Panc1 (cell line): ENCODE measurements around the gene MPP7. TPM values are rescaled to one million over a fixed set of nuclear protein-coding genes. Genes with fewer than 3 reads are reported as not detected.

Experiments
- ATAC-seq: fragments of 200-7000 bp; cut with Tn5 transposase; 2 replicates; pipeline ENCODE4 v1.9.1; 2020; ENCODE audit warnings: mild to moderate bottlenecking, moderate library complexity
- BruUV-seq: library from RNA; stranded (reverse); fragments of 400-500 nt; replicated peaks from 2 replicates; lab custom pipeline; 2021; lab: Mats Ljungman, UMichigan
- CTCF ChIA-PET: fragments of 300-600 bp; sonication (Branson Sonifier 250); formaldehyde crosslinking; loops from one replicate; lab custom pipeline; 2022; ENCODE audit warnings: antibody characterized with exemption; lab: Charles Lee
- POLR2A ChIA-PET: fragments of 300-600 bp; sonication (Branson Sonifier 250); formaldehyde crosslinking; loops from one replicate; lab custom pipeline; 2022; ENCODE audit warnings: antibody characterized with exemption; lab: Charles Lee
- DNase-seq: peaks from one replicate; pipeline ENCODE4 v3.0.0-alpha.2; 2010; ENCODE audit warnings: low read depth, low spot score
- H3K27ac ChIP-seq: 2 replicates; pipeline ENCODE4 v1.5.1; 2011; ENCODE audit warnings: mild to moderate bottlenecking, low read length, inconsistent platforms
- H3K27me3 ChIP-seq: fragments of 200-500 bp; sonication (Bioruptor generic); 2 replicates; pipeline ENCODE4 v1.6.0; 2014; ENCODE audit warnings: low read length, inconsistent platforms; ENCODE audit not compliant: control insufficient read depth, insufficient read depth
- H3K36me3 ChIP-seq: fragments of 200-500 bp; sonication (Bioruptor generic); 2 replicates; pipeline ENCODE4 v1.5.1; 2014; ENCODE audit warnings: inconsistent platforms, mild to moderate bottlenecking, low read length, moderate library complexity; ENCODE audit not compliant: control insufficient read depth, insufficient read depth
- H3K4me1 ChIP-seq: 2 replicates; pipeline ENCODE4 v1.5.1; 2011; ENCODE audit warnings: inconsistent platforms, mild to moderate bottlenecking, low read length, moderate library complexity; ENCODE audit not compliant: control insufficient read depth, insufficient read depth
- H3K4me3 ChIP-seq, 2 experiments: 2 replicates each; pipeline ENCODE4 v1.5.1; 2011 to 2012; ENCODE audit warnings: low read depth in 2 of 2, low read length in 2 of 2, mild to moderate bottlenecking in 2 of 2, inconsistent platforms in 1 of 2, moderate library complexity in 1 of 2
- H3K9me3 ChIP-seq: fragments of 200-500 bp; sonication (Bioruptor generic); 2 replicates; pipeline ENCODE4 v1.5.1; 2014; ENCODE audit warnings: low read depth, mild to moderate bottlenecking, inconsistent platforms, low read length, moderate library complexity; ENCODE audit not compliant: control insufficient read depth, insufficient read depth
- CTCF ChIP-seq: fragments of 450-650 bp; IDR thresholded peaks from 2 replicates; pipeline ENCODE4 v1.5.1; 2017; ENCODE audit warnings: mild to moderate bottlenecking
- POLR2AphosphoS5 ChIP-seq: IDR thresholded peaks from 2 replicates; pipeline ENCODE4 v1.6.1; 2012; ENCODE audit warnings: mild to moderate bottlenecking, low read depth, low read length, moderate library complexity
- REST ChIP-seq, 2 experiments: IDR thresholded peaks; 2 replicates each; pipeline ENCODE4 v1.6.1; 2011 to 2012; ENCODE audit warnings: low read depth in 2 of 2, control low read depth in 1 of 2, low read length in 1 of 2, mild to moderate bottlenecking in 1 of 2, moderate library complexity in 1 of 2; ENCODE audit not compliant: insufficient read depth in 1 of 2
- SIN3A ChIP-seq: IDR thresholded peaks from 2 replicates; pipeline ENCODE4 v1.6.1; 2012; ENCODE audit warnings: low read depth, mild to moderate bottlenecking, low read length, moderate library complexity, borderline replicate concordance; ENCODE audit not compliant: insufficient read depth
- TCF7L2 ChIP-seq: IDR thresholded peaks from 2 replicates; pipeline ENCODE4 v1.6.1; 2011; ENCODE audit warnings: mild to moderate bottlenecking, low read depth, low read length, inconsistent platforms
- in situ Hi-C: cut with HindIII; loops from 2 replicates; pipeline ENCODE4 v1.10.0; 2016; ENCODE audit warnings: low sequenced_read_pairs, low pct_unique_long_range_greater_than_20kb
- intact Hi-C: fragments of 100-400 bp; cut with micrococcal nuclease; formaldehyde crosslinking; loops from one replicate; pipeline ENCODE4 v1.10.0; 2022; ENCODE audit not compliant: unreplicated experiment
- total RNA-seq: library from RNA; stranded (reverse); gene quantifications from one replicate; pipeline ENCODE4 v1.2.1, GENCODE V29; 2021; ENCODE audit not compliant: unreplicated experiment

The MPP7 gene
- total RNA-seq, 1 experiment from 2014 or later = 0.49 TPM

- intact Hi-C loops (no loop called here), in situ Hi-C loops (no loop called here)
- TF ChIP-seq CTCF (no peak), REST (IDR thresholded peaks at IDR 0.05; ENCODE audit: insufficient read depth in 1 of 2, low read depth in 2 of 2, low read length in 1 of 2) (no peak), POLR2AphosphoS5 (no peak), SIN3A (no peak), TCF7L2 (no peak)
- H3K9me3 ChIP-seq = no peaks in the 10 kb centered on the region
- no TSS peak for BruUV-seq
- H3K4me3 ChIP-seq = no peak overlapping the region
- CTCF ChIA-PET = no interaction called here
- H3K4me1 ChIP-seq = no peaks in the 10 kb centered on the region
- no peak overlapping the region for H3K27ac ChIP-seq
- POLR2A ChIA-PET = no interaction called here
- no peak for ATAC-seq
- DNase-seq = no peak
- H3K36me3 ChIP-seq = no peaks in the 10 kb centered on the region
- H3K27me3 ChIP-seq = no peaks in the 10 kb centered on the region
Measured at GRCh38 chr10:28318626-28319025, 15.8 kb upstream of the MPP7 start.

GRCh38 chr10:28317760-28318159, 14.9 kb upstream of the MPP7 start:
- ChIA-PET CTCF (no interaction called here), POLR2A (no interaction called here)
- Histone ChIP-seq H3K27ac (no peak overlapping the region), H3K4me3 (no peak overlapping the region), H3K4me1 (no peaks in the 10 kb centered on the region), H3K9me3 (no peaks in the 10 kb centered on the region), H3K27me3 (no peaks in the 10 kb centered on the region), H3K36me3 (no peaks in the 10 kb centered on the region)
- in situ Hi-C loops = no loop called here
- no peak for ATAC-seq
- DNase-seq = no peak
- TF ChIP-seq TCF7L2 (no peak), CTCF (no peak), POLR2AphosphoS5 (no peak), SIN3A (no peak), REST (IDR thresholded peaks at IDR 0.05; ENCODE audit: insufficient read depth in 1 of 2, low read depth in 2 of 2, low read length in 1 of 2) (no peak)
- BruUV-seq = no TSS peak
- intact Hi-C loops = no loop called here
